ENCODE measurements around the gene MTHFD2L.

GRCh38 chr4:74217365-74217764 lies 59.4 kb downstream of the MTHFD2L start:
- TF ChIP-seq CTCF (IDR thresholded peaks at IDR 0.05) (no peak), EP300 (IDR thresholded peaks at IDR 0.05) (no peak), POLR2A (IDR thresholded peaks at IDR 0.05) (no peak)
